ENCODE measurements around the gene ARHGAP26.

- TF ChIP-seq CTCF (IDR thresholded peaks at IDR 0.05 in 8 of 11, conservative IDR thresholded peaks at IDR 0.05 in 3 of 11) (no peak), POLR2AphosphoS5 (IDR thresholded peaks at IDR 0.05) (no peak)
These were observed 54.2 kb downstream of the ARHGAP26 start for GRCh38 chr5:142824391-142824790.
